Tongue (tissue), 3 donors: ENCODE data around the gene NELFA. TPM values are rescaled to one million over a fixed set of nuclear protein-coding genes. Genes with fewer than 3 reads are reported as not detected.

Source experiments
- DNase-seq: peaks from one replicate; pipeline ENCODE4 v3.0.0-alpha.2; 2015
- small RNA-seq: library from RNA; depleted of rRNA; stranded (forward); fragments of <200 nt; gene quantifications from one replicate; pipeline ENCODE3, GENCODE V24; 2014; ENCODE audit warnings: low replicate concordance
- total RNA-seq: library from RNA; depleted of rRNA; stranded (reverse); fragments of >200 nt; gene quantifications from one replicate; pipeline ENCODE4 v1.2.3, GENCODE V29; 2014

Gene NELFA
- total RNA-seq, 1 donor from 2014 or later: 33.1 TPM

DNA sequence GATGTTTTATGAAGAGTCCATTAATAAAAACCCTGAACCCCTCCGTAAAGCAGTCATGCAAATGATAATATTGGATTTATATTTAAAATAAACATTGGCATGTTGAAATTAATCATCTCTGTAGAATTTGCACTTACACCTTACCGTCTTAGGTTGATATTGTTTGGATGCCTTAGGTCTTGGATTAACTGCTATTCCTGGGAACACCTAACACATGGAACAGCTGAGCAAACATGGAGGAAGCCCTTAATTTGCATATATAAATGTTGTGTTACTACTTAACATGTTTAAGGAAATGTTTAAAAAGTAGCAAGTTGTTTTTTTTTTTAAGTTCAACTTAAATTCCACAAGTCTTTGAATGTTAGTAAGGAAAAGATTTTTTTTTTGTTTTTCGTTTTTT lies 75.1 kb downstream of the NELFA start:
- DNase-seq: no peak

DNA sequence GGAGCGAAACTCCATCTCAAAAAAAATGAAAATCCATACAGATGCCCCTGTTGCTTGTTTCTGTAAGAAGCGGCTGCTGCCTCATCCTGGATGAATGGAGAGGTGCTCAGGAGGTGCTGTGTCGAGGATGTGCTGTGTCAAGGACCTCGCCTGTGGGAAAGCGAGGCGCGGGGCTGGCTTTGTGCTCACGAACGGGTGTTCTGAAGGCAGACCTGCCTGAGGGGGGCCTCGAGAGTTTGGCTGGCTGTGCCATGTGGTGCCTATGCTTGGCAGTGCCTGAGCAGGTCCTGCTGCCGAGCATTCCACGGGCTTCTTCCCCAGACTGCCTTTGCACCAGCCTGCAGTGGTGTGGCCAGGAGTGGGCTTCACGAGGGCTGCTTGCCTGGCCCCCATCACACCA lies 76.0 kb downstream of the NELFA start:
- DNase-seq: no peak

Small RNA genes within 50 kb of the gene (small RNA-seq; reads per million reads assigned to genes)
- gene SCARNA22: 147 reads per million, percentile 97 among the genes with 10 or more reads in this experiment

Other genes starting within 250 kb of the NELFA start
- 68.0 TPM for gene FGFR3, start 215.7 kb downstream of the NELFA start, total RNA-seq
- 36.2 TPM for gene LETM1, start 152.8 kb downstream of the NELFA start, total RNA-seq
- 71.3 TPM for gene NSD2, start 137.6 kb downstream of the NELFA start, total RNA-seq
- 0.51 TPM for gene NAT8L, start 50.4 kb upstream of the NELFA start, total RNA-seq
- gene HAUS3, start 233.1 kb upstream of the NELFA start, total RNA-seq: 19.4 TPM
- gene POLN, start 233.1 kb upstream of the NELFA start, total RNA-seq: 7.6 TPM